Neural cell (in vitro differentiated cells): ENCODE results near the gene NEDD9.

Source experiments
- CTCF ChIP-seq: fragments of 450-650 bp; IDR thresholded peaks from 2 replicates; pipeline ENCODE4 v1.5.1; 2014; ENCODE audit warnings: antibody characterized with exemption, mild to moderate bottlenecking, moderate library complexity; ENCODE audit not compliant: poor library complexity, severe bottlenecking
- EZH2 ChIP-seq: fragments of 200-600, 300-800 bp; shearing (Covaris generic), sonication (generic); IDR thresholded peaks from 2 replicates; pipeline ENCODE4 v1.6.1; 2014; ENCODE audit warnings: antibody characterized with exemption, low read length, borderline replicate concordance, mild to moderate bottlenecking; ENCODE audit not compliant: insufficient read depth, poor library complexity, severe bottlenecking
- MXI1 ChIP-seq: fragments of 450-650 bp; conservative IDR thresholded peaks from 2 replicates; pipeline ENCODE4 v1.6.1; 2014; ENCODE audit warnings: antibody characterized with exemption, mild to moderate bottlenecking; ENCODE audit not compliant: poor library complexity, severe bottlenecking
- POLR2AphosphoS5 ChIP-seq: IDR thresholded peaks from 2 replicates; pipeline ENCODE4 v1.6.1; 2012
- SMC3 ChIP-seq: fragments of 450-650 bp; conservative IDR thresholded peaks from 2 replicates; pipeline ENCODE4 v1.6.1; 2014; ENCODE audit warnings: antibody characterized with exemption, mild to moderate bottlenecking, moderate library complexity; ENCODE audit not compliant: poor library complexity

GRCh38 chr6:11183761-11184362, 48.6 kb downstream of the NEDD9 start:
- TF ChIP-seq CTCF, result no peak
- no peak for TF ChIP-seq POLR2AphosphoS5
- no peak for TF ChIP-seq SMC3
- no peak for TF ChIP-seq MXI1
- TF ChIP-seq EZH2, result no peak
